ENCODE measurements around the gene SRC.

DNA sequence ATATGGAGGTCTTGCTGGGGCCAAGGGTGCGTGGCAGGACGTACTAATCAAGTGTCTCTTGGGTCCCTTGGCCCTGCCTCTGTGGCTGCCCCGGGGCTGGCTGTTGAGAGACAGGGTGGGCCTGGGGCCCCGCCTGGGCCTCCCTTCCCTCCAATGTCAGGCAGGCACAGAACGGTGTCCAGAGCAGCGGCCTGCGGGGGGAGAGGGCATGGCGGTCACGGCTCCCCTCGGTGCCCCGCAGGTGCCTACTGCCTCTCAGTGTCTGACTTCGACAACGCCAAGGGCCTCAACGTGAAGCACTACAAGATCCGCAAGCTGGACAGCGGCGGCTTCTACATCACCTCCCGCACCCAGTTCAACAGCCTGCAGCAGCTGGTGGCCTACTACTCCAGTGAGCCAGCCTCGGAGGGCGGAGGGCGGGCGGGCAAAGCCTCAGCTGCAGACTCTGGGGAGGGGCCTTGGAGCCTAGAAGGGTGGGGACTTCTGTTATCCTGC, 50.0 kb downstream of the SRC start:
- TF ChIP-seq ZNF8 (CRISPR knock-in tag; IDR thresholded peaks at IDR 0.05) = no peak
- TF ChIP-seq, protein P1, sequence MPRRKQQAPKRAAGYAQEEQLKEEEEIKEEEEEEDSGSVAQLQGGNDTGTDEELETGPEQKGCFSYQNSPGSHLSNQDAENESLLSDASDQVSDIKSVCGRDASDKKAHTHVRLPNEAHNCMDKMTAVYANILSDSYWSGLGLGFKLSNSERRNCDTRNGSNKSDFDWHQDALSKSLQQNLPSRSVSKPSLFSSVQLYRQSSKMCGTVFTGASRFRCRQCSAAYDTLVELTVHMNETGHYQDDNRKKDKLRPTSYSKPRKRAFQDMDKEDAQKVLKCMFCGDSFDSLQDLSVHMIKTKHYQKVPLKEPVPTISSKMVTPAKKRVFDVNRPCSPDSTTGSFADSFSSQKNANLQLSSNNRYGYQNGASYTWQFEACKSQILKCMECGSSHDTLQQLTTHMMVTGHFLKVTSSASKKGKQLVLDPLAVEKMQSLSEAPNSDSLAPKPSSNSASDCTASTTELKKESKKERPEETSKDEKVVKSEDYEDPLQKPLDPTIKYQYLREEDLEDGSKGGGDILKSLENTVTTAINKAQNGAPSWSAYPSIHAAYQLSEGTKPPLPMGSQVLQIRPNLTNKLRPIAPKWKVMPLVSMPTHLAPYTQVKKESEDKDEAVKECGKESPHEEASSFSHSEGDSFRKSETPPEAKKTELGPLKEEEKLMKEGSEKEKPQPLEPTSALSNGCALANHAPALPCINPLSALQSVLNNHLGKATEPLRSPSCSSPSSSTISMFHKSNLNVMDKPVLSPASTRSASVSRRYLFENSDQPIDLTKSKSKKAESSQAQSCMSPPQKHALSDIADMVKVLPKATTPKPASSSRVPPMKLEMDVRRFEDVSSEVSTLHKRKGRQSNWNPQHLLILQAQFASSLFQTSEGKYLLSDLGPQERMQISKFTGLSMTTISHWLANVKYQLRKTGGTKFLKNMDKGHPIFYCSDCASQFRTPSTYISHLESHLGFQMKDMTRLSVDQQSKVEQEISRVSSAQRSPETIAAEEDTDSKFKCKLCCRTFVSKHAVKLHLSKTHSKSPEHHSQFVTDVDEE (CRISPR knock-in tag; IDR thresholded peaks at IDR 0.05) = no peak
- no peak for TF ChIP-seq TOX (CRISPR knock-in tag; IDR thresholded peaks at IDR 0.05; ENCODE audit: borderline replicate concordance)
- TF ChIP-seq BACH2 (CRISPR knock-in tag; IDR thresholded peaks at IDR 0.05; ENCODE audit: borderline replicate concordance) = no peak
- TF ChIP-seq ARNTL (CRISPR knock-in tag; IDR thresholded peaks at IDR 0.05; ENCODE audit: borderline replicate concordance, low read depth) = no peak
- no peak for TF ChIP-seq CSDC2 (CRISPR knock-in tag; IDR thresholded peaks at IDR 0.05)
- no peak for TF ChIP-seq GLIS3 (CRISPR knock-in tag; IDR thresholded peaks at IDR 0.05)
- TF ChIP-seq, protein P2, sequence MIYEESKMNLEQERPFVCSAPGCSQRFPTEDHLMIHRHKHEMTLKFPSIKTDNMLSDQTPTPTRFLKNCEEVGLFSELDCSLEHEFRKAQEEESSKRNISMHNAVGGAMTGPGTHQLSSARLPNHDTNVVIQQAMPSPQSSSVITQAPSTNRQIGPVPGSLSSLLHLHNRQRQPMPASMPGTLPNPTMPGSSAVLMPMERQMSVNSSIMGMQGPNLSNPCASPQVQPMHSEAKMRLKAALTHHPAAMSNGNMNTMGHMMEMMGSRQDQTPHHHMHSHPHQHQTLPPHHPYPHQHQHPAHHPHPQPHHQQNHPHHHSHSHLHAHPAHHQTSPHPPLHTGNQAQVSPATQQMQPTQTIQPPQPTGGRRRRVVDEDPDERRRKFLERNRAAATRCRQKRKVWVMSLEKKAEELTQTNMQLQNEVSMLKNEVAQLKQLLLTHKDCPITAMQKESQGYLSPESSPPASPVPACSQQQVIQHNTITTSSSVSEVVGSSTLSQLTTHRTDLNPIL (CRISPR knock-in tag; IDR thresholded peaks at IDR 0.05; ENCODE audit: low read depth) = no peak
- no peak for TF ChIP-seq TCF4 (CRISPR knock-in tag; IDR thresholded peaks at IDR 0.05; ENCODE audit: borderline replicate concordance)
- no peak for TF ChIP-seq ESRRG (CRISPR knock-in tag; IDR thresholded peaks at IDR 0.05)
- TF ChIP-seq ZFP30 (CRISPR knock-in tag; IDR thresholded peaks at IDR 0.05) = no peak
- TF ChIP-seq, protein P3, sequence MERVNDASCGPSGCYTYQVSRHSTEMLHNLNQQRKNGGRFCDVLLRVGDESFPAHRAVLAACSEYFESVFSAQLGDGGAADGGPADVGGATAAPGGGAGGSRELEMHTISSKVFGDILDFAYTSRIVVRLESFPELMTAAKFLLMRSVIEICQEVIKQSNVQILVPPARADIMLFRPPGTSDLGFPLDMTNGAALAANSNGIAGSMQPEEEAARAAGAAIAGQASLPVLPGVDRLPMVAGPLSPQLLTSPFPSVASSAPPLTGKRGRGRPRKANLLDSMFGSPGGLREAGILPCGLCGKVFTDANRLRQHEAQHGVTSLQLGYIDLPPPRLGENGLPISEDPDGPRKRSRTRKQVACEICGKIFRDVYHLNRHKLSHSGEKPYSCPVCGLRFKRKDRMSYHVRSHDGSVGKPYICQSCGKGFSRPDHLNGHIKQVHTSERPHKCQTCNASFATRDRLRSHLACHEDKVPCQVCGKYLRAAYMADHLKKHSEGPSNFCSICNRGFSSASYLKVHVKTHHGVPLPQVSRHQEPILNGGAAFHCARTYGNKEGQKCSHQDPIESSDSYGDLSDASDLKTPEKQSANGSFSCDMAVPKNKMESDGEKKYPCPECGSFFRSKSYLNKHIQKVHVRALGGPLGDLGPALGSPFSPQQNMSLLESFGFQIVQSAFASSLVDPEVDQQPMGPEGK (CRISPR knock-in tag; IDR thresholded peaks at IDR 0.05; ENCODE audit: borderline replicate concordance) = no peak
- TF ChIP-seq OSR1 (CRISPR knock-in tag; IDR thresholded peaks at IDR 0.05) = no peak
- TF ChIP-seq, protein P4, sequence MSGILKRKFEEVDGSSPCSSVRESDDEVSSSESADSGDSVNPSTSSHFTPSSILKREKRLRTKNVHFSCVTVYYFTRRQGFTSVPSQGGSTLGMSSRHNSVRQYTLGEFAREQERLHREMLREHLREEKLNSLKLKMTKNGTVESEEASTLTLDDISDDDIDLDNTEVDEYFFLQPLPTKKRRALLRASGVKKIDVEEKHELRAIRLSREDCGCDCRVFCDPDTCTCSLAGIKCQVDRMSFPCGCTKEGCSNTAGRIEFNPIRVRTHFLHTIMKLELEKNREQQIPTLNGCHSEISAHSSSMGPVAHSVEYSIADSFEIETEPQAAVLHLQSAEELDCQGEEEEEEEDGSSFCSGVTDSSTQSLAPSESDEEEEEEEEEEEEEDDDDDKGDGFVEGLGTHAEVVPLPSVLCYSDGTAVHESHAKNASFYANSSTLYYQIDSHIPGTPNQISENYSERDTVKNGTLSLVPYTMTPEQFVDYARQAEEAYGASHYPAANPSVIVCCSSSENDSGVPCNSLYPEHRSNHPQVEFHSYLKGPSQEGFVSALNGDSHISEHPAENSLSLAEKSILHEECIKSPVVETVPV (CRISPR knock-in tag; IDR thresholded peaks at IDR 0.05) = no peak
